OCI-M2 (cell line): ENCODE measurements around the gene SIRT6.
"Not testable (repeated sequence)": the region's sequence is repeated elsewhere in the genome, so short reads cannot be mapped to it uniquely, and the experiment has no call there.

ENCODE experiments used
- DNase-seq: peaks from one replicate; lab custom pipeline; 2025; ENCODE audit not compliant: unreplicated experiment; lab: John Stamatoyannopoulos, UW

SIRT6 gene

GRCh38 chr19:4200940-4201542 lies 18.7 kb upstream of the SIRT6 start:
- no peak for DNase-seq

GRCh38 chr19:4199699-4200293 lies 17.4 kb upstream of the SIRT6 start:
- no peak for DNase-seq

- no peak for DNase-seq
Observed at GRCh38 chr19:4198467-4199126, 16.2 kb upstream of the SIRT6 start.

- DNase-seq, result no peak
Observed at GRCh38 chr19:4197625-4198466, 15.5 kb upstream of the SIRT6 start.

GRCh38 chr19:4197228-4197624 lies 14.9 kb upstream of the SIRT6 start:
- DNase-seq, result no peak

GRCh38 chr19:4196587-4197148 lies 14.3 kb upstream of the SIRT6 start:
- no peak for DNase-seq

GRCh38 chr19:4196009-4196408 lies 13.6 kb upstream of the SIRT6 start:
- DNase-seq, result no peak

GRCh38 chr19:4194353-4194752 lies 12.0 kb upstream of the SIRT6 start:
- DNase-seq, result no peak

GRCh38 chr19:4192537-4192936 lies 10.2 kb upstream of the SIRT6 start:
- DNase-seq, result not testable (repeated sequence)

GRCh38 chr19:4189641-4190040 lies 7.3 kb upstream of the SIRT6 start:
- DNase-seq, result no peak

GRCh38 chr19:4187313-4188122 lies 5.2 kb upstream of the SIRT6 start:
- DNase-seq, result no peak

GRCh38 chr19:4186087-4186993 lies 4.0 kb upstream of the SIRT6 start:
- DNase-seq, result no peak

GRCh38 chr19:4185413-4186086 lies 3.2 kb upstream of the SIRT6 start:
- DNase-seq, result no peak

- no peak for DNase-seq
Observed at GRCh38 chr19:4184718-4185352, 2.5 kb upstream of the SIRT6 start.

- no peak for DNase-seq
Observed at GRCh38 chr19:4183967-4184717, 1.8 kb upstream of the SIRT6 start.

GRCh38 chr19:4181053-4181508 lies 1.3 kb downstream of the SIRT6 start:
- DNase-seq, result no peak

GRCh38 chr19:4178990-4179389 lies 3.4 kb downstream of the SIRT6 start:
- DNase-seq, result no peak

GRCh38 chr19:4177146-4177545 lies 5.2 kb downstream of the SIRT6 start:
- DNase-seq, result no peak
